Sigmoid colon (tissue), 4 donors: ENCODE measurements around the gene DHX16.

Experiments
- EP300 ChIP-seq, 4 donors: sonication (generic); formaldehyde crosslinking; IDR thresholded peaks; one replicate each; pipeline ENCODE4 v1.6.1; 2017; ENCODE audit warnings: antibody characterized with exemption in 4 of 4
- TF ChIP-seq, protein P1 (sequence below), 4 experiments: fragments of 450-650 bp in 3 of 4; fragments of 200-600 bp in 1 of 4; IDR thresholded peaks; one replicate each; pipeline ENCODE4 v1.5.1; 2016 to 2019; ENCODE audit warnings: antibody characterized with exemption in 4 of 4, mild to moderate bottlenecking in 3 of 4, moderate library complexity in 2 of 4

GRCh38 chr6:30721198-30722024 is 48.6 kb upstream of the DHX16 start:
- TF ChIP-seq, protein P1, sequence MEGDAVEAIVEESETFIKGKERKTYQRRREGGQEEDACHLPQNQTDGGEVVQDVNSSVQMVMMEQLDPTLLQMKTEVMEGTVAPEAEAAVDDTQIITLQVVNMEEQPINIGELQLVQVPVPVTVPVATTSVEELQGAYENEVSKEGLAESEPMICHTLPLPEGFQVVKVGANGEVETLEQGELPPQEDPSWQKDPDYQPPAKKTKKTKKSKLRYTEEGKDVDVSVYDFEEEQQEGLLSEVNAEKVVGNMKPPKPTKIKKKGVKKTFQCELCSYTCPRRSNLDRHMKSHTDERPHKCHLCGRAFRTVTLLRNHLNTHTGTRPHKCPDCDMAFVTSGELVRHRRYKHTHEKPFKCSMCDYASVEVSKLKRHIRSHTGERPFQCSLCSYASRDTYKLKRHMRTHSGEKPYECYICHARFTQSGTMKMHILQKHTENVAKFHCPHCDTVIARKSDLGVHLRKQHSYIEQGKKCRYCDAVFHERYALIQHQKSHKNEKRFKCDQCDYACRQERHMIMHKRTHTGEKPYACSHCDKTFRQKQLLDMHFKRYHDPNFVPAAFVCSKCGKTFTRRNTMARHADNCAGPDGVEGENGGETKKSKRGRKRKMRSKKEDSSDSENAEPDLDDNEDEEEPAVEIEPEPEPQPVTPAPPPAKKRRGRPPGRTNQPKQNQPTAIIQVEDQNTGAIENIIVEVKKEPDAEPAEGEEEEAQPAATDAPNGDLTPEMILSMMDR (IDR thresholded peaks at IDR 0.05) = peak in 1 of 4 experiments; percentile 42
- peak in 1 of 4 donors; percentile 37 for TF ChIP-seq EP300 (IDR thresholded peaks at IDR 0.05)
